Caki2 (cell line): ENCODE data around the gene TLX2. TPM values are rescaled to one million over a fixed set of nuclear protein-coding genes. Genes with fewer than 3 reads are reported as not detected.

ENCODE experiments used
- DNase-seq: peaks from one replicate; pipeline ENCODE4 v3.0.0-alpha.2; 2015; ENCODE audit warnings: low read depth
- in situ Hi-C: cut with HindIII; loops from 2 replicates; pipeline ENCODE4 v1.10.0; 2016; ENCODE audit warnings: low sequenced_read_pairs, low pct_unique_long_range_greater_than_20kb, mixed read lengths
- total RNA-seq: library from RNA; depleted of rRNA; stranded (reverse); fragments of >200 nt; shearing (Covaris generic); gene quantifications from 2 replicates; pipeline ENCODE4 v1.2.3, GENCODE V29; 2014; ENCODE audit warnings: low replicate concordance

TLX2 gene
- total RNA-seq, 1 experiment from 2014 or later, result not detected

DNA sequence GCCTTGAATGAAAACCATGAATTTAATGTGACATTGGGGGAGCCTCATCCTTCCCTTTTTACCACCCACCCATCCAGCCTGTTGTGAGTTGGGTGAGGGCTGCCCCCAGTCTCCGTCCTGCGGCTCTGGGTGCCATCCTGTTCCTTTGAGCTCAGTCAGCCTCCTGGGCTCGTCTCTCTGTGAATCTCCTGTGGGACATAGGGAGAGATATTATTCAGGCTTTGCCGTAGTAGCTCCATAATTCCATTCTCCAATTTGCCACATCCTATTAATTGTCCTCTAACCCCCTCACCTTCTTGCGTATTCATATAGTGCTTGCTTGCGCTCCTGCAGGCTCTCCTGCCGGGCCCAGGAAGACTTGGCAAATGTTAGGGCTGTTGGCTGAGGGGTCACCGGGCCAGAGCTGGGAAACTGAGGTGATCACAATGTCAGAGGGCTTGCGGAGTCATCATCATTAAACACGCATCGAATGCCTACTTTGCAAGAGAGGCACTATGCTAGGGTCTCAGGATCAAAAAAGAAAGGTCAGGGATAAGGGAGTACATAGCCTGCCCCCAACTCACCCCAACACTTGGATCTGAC, 12.5 kb downstream of the TLX2 start:
- DNase-seq, result no peak
- in situ Hi-C loops, result no loop called here

DNA sequence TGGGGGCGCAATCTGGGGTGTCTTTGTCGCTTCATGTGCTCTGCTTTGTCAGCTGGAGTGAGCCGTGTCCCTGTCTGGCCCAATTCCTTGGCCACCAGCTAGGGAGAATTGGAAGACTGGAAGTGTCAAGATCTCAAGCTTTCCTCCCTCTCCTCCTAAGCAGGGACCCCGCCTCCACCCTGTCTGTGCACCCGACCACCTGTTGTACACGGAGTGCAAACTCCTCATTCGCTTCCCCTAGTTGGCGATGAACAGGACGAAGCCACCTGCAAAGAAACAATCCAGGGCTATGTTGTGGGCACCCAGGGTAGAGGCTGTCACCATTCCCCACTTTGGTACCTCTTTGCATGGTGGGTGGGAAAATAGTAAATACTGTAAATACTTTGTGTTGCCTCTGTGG, 13.5 kb downstream of the TLX2 start:
- in situ Hi-C loops, result no loop called here
- DNase-seq, result no peak

DNA sequence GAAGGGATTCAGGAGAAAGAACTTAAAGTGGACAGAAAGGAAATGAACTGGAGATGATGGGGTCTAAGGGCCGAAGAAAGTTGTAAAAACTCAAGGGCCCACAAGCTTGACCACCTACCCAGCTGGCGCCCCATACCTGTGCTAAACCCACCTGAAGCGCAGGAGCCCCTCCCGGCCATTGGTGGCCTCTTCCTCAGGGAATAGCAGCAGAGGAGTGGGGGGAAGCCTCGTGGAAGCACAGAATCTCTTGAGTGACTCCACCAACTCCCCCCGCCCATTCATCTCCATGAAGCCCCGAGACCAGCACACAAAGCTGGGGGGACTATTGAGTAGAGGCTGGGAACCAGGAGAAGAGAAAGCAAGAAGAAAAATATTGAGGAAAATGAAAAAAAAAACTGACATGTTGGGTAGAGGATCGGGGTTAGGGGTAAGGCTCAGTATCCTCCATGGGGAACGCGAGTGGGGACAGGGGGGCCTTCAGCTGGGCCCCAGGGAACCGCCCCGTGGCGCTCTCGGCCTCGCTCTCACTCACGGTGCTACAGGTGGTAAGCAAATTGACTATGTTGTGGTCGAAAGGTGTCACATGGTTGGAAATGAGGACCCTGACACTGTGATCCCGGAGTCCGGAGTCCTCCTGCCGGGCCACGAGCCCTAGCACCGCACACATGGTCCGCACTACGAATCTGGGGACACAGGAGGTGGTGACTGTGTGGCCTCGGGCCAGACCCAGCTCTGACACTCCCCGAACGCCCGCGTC, 14.5 kb downstream of the TLX2 start:
- in situ Hi-C loops, result no loop called here

DNA sequence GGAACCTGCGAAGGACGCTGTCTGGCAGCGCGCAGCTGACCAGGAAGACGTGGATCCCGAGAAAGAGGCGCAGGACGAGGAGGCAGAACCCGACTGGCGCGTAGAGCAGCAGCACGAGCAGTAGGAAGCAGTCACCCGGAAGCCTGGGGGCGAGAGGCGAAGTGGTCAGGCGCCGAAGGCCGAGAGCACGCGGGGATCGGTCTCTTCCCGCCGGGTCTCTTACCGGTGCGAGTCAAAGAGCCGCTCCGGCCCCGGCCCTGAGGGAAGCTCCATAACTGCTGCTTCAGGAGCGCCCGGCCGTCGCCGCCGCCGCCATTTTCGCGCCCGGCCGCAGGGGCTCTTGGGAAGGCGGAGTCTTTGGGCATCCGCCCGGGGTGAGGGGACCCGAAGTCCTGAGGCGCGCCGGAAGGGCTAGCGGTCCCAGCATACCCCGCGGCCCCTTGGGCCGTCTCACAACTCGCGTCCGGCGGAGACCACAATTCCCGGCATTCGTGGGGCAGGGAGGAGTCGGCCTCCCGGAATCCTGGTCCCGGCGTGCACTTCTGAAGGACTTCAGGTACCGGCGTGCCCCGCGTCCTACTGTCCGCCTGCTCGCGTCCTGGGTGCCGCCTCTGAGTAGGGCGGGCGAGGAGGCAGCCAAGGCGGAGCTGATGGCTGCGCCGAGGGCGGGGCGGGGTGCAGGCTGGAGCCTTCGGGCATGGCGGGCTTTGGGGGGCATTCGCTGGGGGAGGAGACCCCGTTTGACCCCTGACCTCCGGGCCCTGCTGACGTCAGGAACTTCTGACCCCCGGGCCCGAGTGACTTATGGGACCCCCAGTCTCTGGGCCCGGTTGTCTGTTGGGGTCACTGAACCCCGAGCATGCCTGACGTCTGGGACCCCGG, 15.3 kb downstream of the TLX2 start, which contains the start of the genes AUP1 and HTRA2:
Gene AUP1, minus strand, starts transcription at position 350 of the 882 bp plus-strand sequence. Its CDS starts 77 bp downstream, at position 273.
Gene HTRA2, plus strand, starts transcription at position 577 of the 882 bp plus-strand sequence. Its CDS starts 74 bp downstream, at position 651.
- DNase-seq, result peak; percentile 98
- in situ Hi-C loops, result no loop called here

More for the DNA sequence above, 14.5 kb downstream of the TLX2 start:
- DNase-seq, result no peak

DNA sequence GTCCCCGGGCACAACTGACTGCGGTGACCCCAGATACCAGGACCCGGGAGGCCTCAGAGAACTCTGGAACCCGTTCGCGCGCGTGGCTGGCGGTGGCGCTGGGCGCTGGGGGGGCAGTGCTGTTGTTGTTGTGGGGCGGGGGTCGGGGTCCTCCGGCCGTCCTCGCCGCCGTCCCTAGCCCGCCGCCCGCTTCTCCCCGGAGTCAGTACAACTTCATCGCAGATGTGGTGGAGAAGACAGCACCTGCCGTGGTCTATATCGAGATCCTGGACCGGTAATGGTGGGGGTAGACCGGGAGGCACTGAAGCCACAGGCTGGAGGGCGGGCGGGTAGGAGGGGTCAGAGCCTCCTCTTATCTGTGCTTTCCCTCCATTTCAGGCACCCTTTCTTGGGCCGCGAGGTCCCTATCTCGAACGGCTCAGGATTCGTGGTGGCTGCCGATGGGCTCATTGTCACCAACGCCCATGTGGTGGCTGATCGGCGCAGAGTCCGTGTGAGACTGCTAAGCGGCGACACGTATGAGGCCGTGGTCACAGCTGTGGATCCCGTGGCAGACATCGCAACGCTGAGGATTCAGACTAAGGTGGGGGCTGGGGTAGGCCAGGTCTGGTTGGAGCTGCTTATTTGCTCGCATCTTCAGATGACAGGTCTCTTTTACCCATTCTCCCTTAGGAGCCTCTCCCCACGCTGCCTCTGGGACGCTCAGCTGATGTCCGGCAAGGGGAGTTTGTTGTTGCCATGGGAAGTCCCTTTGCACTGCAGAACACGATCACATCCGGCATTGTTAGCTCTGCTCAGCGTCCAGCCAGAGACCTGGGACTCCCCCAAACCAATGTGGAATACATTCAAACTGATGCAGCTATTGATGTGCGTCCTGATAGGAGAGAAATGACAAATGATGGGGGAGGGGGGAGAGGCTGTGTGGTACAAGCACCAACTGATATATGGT, 16.3 kb downstream of the TLX2 start:
- in situ Hi-C loops, result no loop called here
- DNase-seq, result peak; percentile 26

DNA sequence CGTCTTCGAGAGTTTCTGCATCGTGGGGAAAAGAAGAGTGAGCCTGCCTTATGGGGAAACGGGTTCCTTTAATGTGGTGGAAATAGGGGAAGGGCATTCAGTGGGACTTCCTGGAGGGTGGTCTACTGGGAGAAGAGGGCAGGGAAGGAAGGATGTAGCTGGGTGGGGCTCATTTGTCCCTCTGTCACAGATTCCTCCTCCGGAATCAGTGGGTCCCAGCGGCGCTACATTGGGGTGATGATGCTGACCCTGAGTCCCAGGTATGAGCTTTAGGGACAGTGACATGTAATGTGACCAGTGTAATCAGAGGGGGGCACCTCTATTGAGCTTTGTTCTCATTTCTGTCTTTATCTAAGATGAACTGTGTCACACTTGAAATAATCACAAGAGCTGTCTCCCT, 17.4 kb downstream of the TLX2 start:
- in situ Hi-C loops, result no loop called here
- no peak for DNase-seq

DNA sequence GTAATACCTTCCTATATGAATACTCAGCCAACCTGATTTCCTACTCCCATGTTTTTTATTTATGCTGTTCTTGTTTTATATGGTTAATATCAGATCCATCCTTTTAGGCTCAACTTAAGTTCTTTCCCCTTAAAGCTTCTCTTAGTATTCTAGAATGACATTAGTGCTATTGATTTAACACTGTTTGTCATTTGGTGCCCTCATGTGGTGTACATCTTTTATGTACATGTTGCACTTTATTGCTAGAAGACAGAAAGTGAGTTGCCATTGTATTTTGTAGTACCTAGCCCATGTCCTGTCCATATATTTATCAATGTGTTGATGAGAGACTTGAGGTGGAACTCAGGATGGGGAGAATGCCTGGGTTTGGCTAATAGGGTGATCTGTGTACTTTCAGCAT, 18.0 kb downstream of the TLX2 start:
- peak; percentile 43 for DNase-seq
- in situ Hi-C loops, result no loop called here

DNA sequence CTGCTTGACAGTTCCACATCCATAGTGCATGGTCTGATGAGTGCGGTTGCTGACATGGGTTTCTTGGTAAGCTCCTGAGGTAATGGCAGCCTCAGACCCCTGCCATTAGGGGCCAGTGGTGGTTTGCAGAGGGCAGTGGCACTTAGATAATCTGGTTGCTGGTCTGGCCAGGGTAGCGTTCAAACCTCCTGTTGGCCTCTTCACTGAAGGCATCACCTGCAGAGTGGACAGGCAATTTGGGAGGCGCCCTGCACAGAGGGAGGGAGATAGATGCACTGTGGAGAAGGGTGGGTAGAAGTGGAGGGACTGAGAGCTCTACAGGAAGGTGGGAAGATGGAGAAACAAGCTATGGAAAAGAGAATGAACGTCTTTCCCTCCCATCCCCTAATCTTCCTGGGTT, 19.2 kb downstream of the TLX2 start:
- no peak for DNase-seq
- in situ Hi-C loops, result no loop called here

DNA sequence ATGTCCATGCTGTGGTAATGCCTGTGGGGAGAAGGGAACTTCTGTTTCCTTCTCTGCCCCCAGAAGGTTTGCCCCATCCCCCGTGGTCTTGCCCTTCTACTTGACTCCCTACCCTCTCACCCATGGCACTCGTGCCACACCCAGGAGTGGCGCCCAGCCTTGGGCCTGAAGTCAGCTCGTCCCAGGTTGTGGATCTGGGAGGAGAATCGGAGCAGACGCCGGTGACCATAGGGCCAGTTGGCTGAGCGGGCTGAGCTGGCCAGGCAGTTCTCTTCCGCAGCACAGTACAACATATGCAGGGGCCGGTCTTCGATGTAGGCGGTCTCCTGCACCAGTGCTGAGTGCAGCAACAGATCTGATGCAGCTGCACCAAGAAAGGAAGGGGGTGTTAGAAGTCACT, 20.2 kb downstream of the TLX2 start:
- in situ Hi-C loops, result no loop called here
- no peak for DNase-seq

DNA sequence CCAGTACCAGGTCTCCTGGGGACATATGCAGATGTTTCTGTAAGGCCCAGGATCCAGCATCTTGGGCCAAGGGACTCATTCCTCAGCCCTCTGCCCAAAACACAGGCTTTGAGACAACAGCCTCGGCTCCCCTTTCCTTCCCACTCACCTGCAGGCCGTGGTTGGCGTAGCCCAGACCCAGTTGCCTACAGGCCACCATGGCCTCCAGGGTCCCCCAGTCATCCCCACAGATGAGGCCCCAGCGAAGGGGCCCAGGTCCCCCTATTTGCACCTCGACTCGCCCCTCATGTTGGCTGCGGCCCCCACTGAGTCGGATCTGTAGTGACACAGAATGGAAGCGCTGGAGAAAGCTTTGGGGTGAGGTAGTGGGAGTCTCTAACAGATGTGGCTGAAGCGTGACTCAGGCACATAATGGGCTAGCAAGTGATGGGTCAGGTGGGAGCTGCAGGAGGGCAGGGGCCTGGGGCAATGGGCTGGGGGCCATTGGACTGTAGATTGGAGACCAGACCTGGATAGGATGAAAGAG, 21.3 kb downstream of the TLX2 start:
- DNase-seq, result no peak

DNA sequence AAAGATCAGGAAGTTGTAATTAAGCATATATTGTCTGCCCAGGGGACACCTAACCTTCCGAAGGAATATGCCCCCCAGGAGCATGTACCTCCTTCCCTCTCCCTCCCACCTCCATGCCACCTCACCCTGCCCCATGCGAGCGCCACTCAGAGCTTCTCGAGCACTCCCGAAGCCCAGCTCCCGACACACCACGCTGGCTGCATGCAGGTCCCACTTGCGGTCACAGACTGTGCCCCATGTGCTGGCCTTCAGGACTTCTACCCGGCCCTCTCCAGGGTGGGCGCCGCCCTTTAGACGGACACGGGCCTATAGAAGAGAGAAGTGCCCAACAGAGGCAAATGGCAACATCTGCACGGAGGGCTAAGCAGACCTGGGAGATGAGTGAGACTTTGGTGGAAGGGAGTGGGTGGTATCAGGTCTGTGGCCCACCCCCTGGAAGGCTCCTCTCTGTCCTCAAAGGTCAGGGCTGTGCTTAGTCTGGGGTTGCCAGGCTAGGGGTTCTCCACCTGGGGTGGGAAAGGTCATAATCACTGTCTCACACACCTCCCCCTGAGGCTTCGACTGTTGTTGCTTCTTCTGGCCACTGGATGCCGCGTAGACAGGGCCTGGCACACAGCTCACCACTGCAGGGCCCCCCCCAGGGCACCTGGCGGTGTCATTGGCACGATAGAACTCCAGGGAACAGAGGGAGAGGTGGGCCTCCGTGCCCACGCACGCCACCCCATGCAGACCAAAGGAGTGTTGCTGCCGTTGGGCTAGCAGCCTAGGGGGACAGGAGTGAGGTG, 22.1 kb downstream of the TLX2 start:
- DNase-seq, result no peak
- in situ Hi-C loops, result no loop called here

More for the DNA sequence above, 21.3 kb downstream of the TLX2 start:
- in situ Hi-C loops, result no loop called here

DNA sequence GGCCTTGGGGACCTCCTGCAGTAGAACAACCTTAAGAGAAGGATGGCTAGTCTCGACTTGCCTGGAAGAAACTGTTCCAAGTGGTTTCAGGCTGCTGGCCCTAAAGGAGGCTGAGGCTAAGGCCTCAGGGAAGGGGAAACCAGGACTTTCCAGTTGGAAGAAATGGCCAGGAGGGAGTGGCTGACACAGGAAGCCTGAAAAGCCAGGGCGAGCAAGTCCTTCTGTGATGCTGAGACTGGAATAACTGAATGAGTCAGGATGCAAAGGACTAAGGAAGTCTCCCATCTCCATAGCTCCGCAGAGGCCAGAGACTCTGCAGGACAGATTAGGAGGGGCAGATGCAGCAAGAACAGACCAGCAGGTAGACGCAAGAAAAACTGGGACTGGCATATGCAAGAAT, 22.9 kb downstream of the TLX2 start:
- no peak for DNase-seq
- in situ Hi-C loops, result no loop called here

DNA sequence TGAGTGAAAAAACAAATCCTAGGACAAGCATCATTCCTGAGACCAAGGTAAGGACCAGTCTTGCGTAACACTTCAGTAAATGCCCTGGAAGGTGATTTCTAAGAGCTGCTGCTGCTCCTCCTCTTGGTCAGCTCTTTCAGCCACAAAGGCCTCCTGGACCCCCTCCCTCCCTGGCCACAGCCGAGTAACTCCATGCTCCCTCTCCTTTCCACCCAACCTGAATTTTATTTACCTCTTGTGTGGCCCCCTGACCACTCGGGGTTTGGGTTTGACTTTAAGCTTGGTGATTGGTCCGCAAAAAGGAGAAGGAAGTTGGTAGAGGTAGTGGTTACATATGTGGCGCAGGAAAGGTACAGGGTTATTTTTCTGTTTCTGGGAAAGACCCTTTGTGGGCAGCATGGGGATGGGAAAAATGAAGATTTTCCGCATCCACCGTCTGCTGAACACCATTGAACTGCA, 24.7 kb downstream of the TLX2 start:
- in situ Hi-C loops, result no loop called here
- DNase-seq, result no peak

DNA sequence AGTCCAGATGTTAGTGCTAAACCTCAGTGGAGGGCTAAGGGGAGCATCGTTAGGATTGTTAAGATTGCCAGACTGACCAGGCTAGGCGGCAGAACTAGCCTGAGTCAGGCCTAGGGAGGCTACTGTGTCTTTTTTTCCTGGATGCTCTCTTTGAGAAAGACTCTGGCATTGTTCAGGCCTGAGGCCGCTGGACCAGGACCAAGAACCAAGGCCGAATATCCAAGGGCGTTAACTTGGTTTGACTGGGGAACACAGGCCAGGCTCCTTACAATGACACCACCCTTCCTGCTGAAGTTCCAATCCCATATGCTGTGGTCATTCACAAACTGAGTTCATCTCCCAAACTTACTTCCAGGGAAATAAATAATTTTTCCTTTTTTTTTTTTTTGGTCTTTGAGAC, 26.0 kb downstream of the TLX2 start:
- in situ Hi-C loops, result no loop called here
- no peak for DNase-seq

DNA sequence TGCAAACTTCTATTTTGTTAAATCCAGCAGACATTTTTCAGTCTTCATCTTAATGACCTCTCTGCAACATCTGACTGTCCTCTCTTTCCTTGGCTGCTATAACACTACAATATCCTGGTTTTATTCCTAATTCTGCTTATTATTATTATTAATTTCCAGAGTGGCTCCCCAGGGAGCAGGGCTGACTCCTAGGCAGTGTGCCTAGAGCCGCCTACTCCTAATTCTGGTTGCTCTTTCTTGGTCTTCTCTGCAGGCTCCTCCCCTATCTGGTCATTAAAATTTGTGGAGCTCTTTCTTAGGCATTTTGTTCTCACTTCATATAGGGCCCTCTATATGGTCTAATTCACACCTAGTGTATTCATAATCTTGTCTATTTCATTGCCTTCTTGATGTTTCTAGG, 28.7 kb downstream of the TLX2 start:
- in situ Hi-C loops, result no loop called here
- no peak for DNase-seq

DNA sequence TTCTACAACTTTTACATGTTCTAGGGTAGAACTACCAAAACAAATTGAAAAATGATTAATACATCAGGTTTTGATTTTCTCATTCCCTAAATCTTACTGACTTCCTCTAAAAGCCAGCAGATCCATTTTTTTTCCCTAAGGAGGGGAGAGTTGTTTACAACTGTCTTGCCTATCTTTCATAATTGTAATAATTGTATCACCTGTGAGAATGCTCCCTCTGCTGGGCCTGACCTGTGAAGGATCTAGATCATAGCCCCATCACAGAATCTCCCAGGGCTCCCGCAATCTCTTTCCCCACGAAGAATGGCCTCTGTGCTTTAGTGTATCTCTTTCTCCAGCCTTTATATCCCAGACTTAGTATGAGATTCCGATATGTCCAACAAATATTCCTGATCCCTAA, 30.4 kb downstream of the TLX2 start:
- DNase-seq, result no peak
- in situ Hi-C loops, result no loop called here

DNA sequence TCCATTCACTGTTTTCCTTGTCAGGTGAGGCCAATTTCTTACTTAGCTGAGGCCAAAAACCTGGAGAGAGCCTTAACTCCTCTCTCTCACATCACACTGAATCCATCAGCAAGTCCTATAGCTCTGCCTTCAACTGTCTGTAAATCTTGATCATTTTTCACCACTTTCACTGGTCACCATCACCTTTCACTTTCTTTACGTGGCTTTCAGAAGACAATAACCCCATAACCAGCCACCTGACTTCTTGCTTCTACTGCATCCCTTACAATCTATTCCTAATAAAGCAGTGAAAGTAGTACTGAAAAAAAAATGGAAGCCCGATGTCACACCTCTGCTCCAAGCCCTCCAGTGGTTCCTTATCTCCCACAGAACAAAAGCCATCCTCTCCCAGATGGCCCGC, 31.8 kb downstream of the TLX2 start:
- in situ Hi-C loops, result no loop called here
- DNase-seq, result no peak
